HepG2 (cell line): Measurements from ENCODE around the gene AMBRA1. TPM values are rescaled to one million over a fixed set of nuclear protein-coding genes. Genes with fewer than 3 reads are reported as not detected.

Experiments
- ATAC-seq: fragments of 200-7000 bp; cut with Tn5 transposase; 3 replicates; pipeline ENCODE4 v1.9.1; 2020; ENCODE audit warnings: mild to moderate bottlenecking, moderate library complexity
- BruUV-seq: library from RNA; stranded (reverse); fragments of 400-500 nt; replicated peaks from 2 replicates; lab custom pipeline; 2021; lab: Mats Ljungman, UMichigan
- CTCF ChIA-PET: fragments of 300-600 bp; formaldehyde crosslinking; extraction: SDS; loops from one replicate; lab custom pipeline; 2021; ENCODE audit warnings: low total read pairs, inconsistent platforms, low intra/inter-chr PET ratio; lab: Yijun Ruan, JAX
- POLR2A ChIA-PET: fragments of 350-600 bp; sonication (Branson Sonifier 250); formaldehyde crosslinking; loops from one replicate; lab custom pipeline; 2020; ENCODE audit warnings: antibody characterized with exemption, inconsistent platforms; lab: Yijun Ruan, JAX
- DNase-seq: peaks from one replicate; pipeline ENCODE4 v3.0.0-alpha.2; 2015; ENCODE audit warnings: low spot score
- FAIRE-seq: peaks from 3 replicates; lab custom pipeline; 2011; peaks lifted over from hg19 to GRCh38; lab: Jason Lieb, UNC
- H2AFZ ChIP-seq: one replicate; pipeline ENCODE4 v1.6.1; 2011; ENCODE audit warnings: low read length, inconsistent platforms
- H3K27ac ChIP-seq: fragments of 300-600 bp; 3 replicates; pipeline ENCODE4 v1.8.0; 2011; ENCODE audit warnings: mixed run types, mild to moderate bottlenecking, mixed read lengths, low read length, inconsistent platforms; ENCODE audit not compliant: insufficient read depth; ENCODE audit errors: extremely low read length
- H3K27me3 ChIP-seq, 2 experiments: fragments of 200-600 bp in 1 of 2; 2 replicates in 1 of 2; 3 replicates in 1 of 2; pipeline versions ENCODE4 v1.6.0 to v1.8.0; 2011; ENCODE audit warnings: low read length in 2 of 2, mild to moderate bottlenecking in 2 of 2, moderate library complexity in 2 of 2, inconsistent platforms in 1 of 2; ENCODE audit not compliant: insufficient read depth in 2 of 2, control insufficient read depth in 1 of 2
- H3K36me3 ChIP-seq, 2 experiments: fragments of 200-600 bp in 1 of 2; replicated peaks in 1 of 2; 2 replicates in 1 of 2; 3 replicates in 1 of 2; pipeline versions ENCODE4 v1.5.1 to v1.8.0; 2011; ENCODE audit warnings: low read length in 2 of 2, inconsistent platforms in 1 of 2; ENCODE audit not compliant: insufficient read depth in 2 of 2, control insufficient read depth in 1 of 2
- H3K4me1 ChIP-seq: 2 replicates; pipeline ENCODE4 v1.5.1; 2012; ENCODE audit warnings: low read length, inconsistent platforms; ENCODE audit not compliant: insufficient read depth
- H3K4me2 ChIP-seq: 2 replicates; pipeline ENCODE4 v1.6.0; 2011; ENCODE audit warnings: low read depth, low read length, inconsistent platforms
- H3K4me3 ChIP-seq, 3 experiments: fragments of 200-600 bp in 1 of 3; sonication (generic), shearing (Covaris generic) in 1 of 3; replicated peaks in 1 of 3; 2 replicates each; pipeline ENCODE4 v1.5.1; 2011 to 2016; ENCODE audit warnings: low read length in 3 of 3, inconsistent platforms in 2 of 3, low read depth in 2 of 3, mild to moderate bottlenecking in 2 of 3, control low read depth in 1 of 3, mixed read lengths in 1 of 3; ENCODE audit not compliant: insufficient read depth in 1 of 3
- H3K79me2 ChIP-seq: one replicate; pipeline ENCODE4 v1.6.1; 2011; ENCODE audit warnings: low read length, inconsistent platforms; ENCODE audit not compliant: insufficient read depth
- H3K9ac ChIP-seq: 2 replicates; pipeline ENCODE4 v1.6.0; 2011; ENCODE audit warnings: mild to moderate bottlenecking, low read depth, low read length, inconsistent platforms; ENCODE audit not compliant: insufficient read depth
- H3K9me3 ChIP-seq: 2 replicates; pipeline ENCODE4 v1.5.1; 2012; ENCODE audit warnings: mild to moderate bottlenecking, low read length
- H4K20me1 ChIP-seq: 2 replicates; pipeline ENCODE4 v1.6.0; 2011; ENCODE audit warnings: inconsistent platforms, mild to moderate bottlenecking, low read length, moderate library complexity; ENCODE audit not compliant: insufficient read depth
- GATAD2A ChIP-seq: IDR thresholded peaks from 2 replicates; pipeline ENCODE4 v1.6.1; 2016
- GZF1 ChIP-seq: sonication (generic); formaldehyde crosslinking; IDR thresholded peaks from 2 replicates; pipeline ENCODE4 v1.5.1; 2020; ENCODE audit warnings: mild to moderate bottlenecking, missing genetic modification reagents
- ISX ChIP-seq: sonication (generic); formaldehyde crosslinking; conservative IDR thresholded peaks from 2 replicates; pipeline ENCODE4 v1.5.0; 2020; ENCODE audit warnings: missing genetic modification reagents
- KLF9 ChIP-seq: IDR thresholded peaks from 2 replicates; pipeline ENCODE4 v1.6.1; 2016; ENCODE audit warnings: low read depth
- MED8 ChIP-seq: sonication (generic); formaldehyde crosslinking; IDR thresholded peaks from 2 replicates; pipeline ENCODE4 v1.8.1; 2023; ENCODE audit warnings: mild to moderate bottlenecking, missing genetic modification reagents; ENCODE audit not compliant: insufficient replicate concordance
- POLR2G ChIP-seq: fragments of 200-400 bp; formaldehyde crosslinking; IDR thresholded peaks from 2 replicates; pipeline ENCODE4 v1.6.1; 2018; ENCODE audit warnings: mild to moderate bottlenecking, low read depth, low read length, moderate library complexity
- RBM22 ChIP-seq: fragments of 200-400 bp; formaldehyde crosslinking; optimal IDR thresholded peaks from 2 replicates; pipeline ENCODE3; 2017; ENCODE audit warnings: mild to moderate bottlenecking, low read length, moderate library complexity
- REPIN1 ChIP-seq: sonication (generic); formaldehyde crosslinking; IDR thresholded peaks from 2 replicates; pipeline ENCODE4 v1.8.0; 2022; ENCODE audit warnings: missing genetic modification reagents, low read depth, mild to moderate bottlenecking, borderline replicate concordance
- RFXAP ChIP-seq: sonication (generic); formaldehyde crosslinking; IDR thresholded peaks from 2 replicates; pipeline ENCODE4 v1.4.0; 2020; ENCODE audit warnings: missing genetic modification reagents, borderline replicate concordance
- SMARCE1 ChIP-seq: fragments of 450-650 bp; IDR thresholded peaks from 2 replicates; pipeline ENCODE4 v1.6.1; 2017; ENCODE audit warnings: borderline replicate concordance
- SSRP1 ChIP-seq: IDR thresholded peaks from 2 replicates; pipeline ENCODE4 v1.6.1; 2016; ENCODE audit warnings: control low read depth
- TBX2 ChIP-seq: sonication (generic); formaldehyde crosslinking; IDR thresholded peaks from 2 replicates; pipeline ENCODE4 v1.5.0; 2020; ENCODE audit warnings: missing genetic modification reagents, mild to moderate bottlenecking, borderline replicate concordance
- YEATS2 ChIP-seq: sonication (generic); formaldehyde crosslinking; IDR thresholded peaks from 2 replicates; pipeline ENCODE4 v1.4.0; 2020; ENCODE audit warnings: missing genetic modification reagents, borderline replicate concordance
- ZNF264 ChIP-seq: sonication (generic); formaldehyde crosslinking; IDR thresholded peaks from 2 replicates; pipeline ENCODE4 v1.4.0; 2020; ENCODE audit warnings: missing genetic modification reagents
- ZNF468 ChIP-seq: sonication (generic); formaldehyde crosslinking; IDR thresholded peaks from 2 replicates; pipeline ENCODE4 v1.8.0; 2022; ENCODE audit warnings: mild to moderate bottlenecking, moderate library complexity, missing genetic modification reagents
- ZNF530 ChIP-seq: sonication (generic); formaldehyde crosslinking; IDR thresholded peaks from 2 replicates; pipeline ENCODE4 v1.5.0; 2020; ENCODE audit warnings: low read depth, mild to moderate bottlenecking, missing genetic modification reagents
- WGBS: methylation state at CpG from one replicate; pipeline ENCODE4 v1.1.6; 2017; ENCODE audit warnings: low lambda C conversion rate; 5-methylcytosine and 5-hydroxymethylcytosine counted together
- in situ Hi-C: cut with HindIII; loops from 2 replicates; pipeline ENCODE4 v1.10.0; 2017; ENCODE audit warnings: low pct_unique_long_range_greater_than_20kb; ENCODE audit not compliant: extremely low pct_ligation_motif_present
- intact Hi-C: fragments of 100-400 bp; cut with micrococcal nuclease; formaldehyde crosslinking; loops from one replicate; pipeline ENCODE4 v1.10.0; 2022; ENCODE audit not compliant: unreplicated experiment
- polyA plus RNA-seq, 8 experiments: library from polyadenylated mRNA; depleted of rRNA in 3 of 8; stranded (reverse) in 7 of 8; unstranded in 1 of 8; fragments of >200 nt; fragmentation: Illumina TruSeq in 4 of 8; extraction: Trizol in 4 of 8; gene quantifications; 2 replicates each; pipeline versions ENCODE4 v1.2.1 to v1.2.3, GENCODE V29; 2011 to 2016; ENCODE audit warnings: low read depth in 4 of 8, missing spikeins in 1 of 8, mixed read lengths in 1 of 8; ENCODE audit not compliant: insufficient read depth in 1 of 8
- total RNA-seq, 5 experiments: library from RNA; depleted of rRNA; stranded (reverse); fragments of >200 nt; fragmentation: Illumina TruSeq; extraction: Trizol; gene quantifications; 2 replicates each; pipeline ENCODE4 v1.2.3, GENCODE V29; 2016; ENCODE audit warnings: low read depth in 1 of 5
- TF ChIP-seq, protein P1 (sequence below): sonication (generic); formaldehyde crosslinking; IDR thresholded peaks from 2 replicates; pipeline ENCODE4 v1.4.0; 2020; ENCODE audit warnings: missing genetic modification reagents
- TF ChIP-seq, protein P2 (sequence below): sonication (generic); formaldehyde crosslinking; conservative IDR thresholded peaks from 2 replicates; pipeline ENCODE4 v1.4.0; 2020; ENCODE audit warnings: missing genetic modification reagents
- TF ChIP-seq, protein P3 (sequence below), 2 experiments: sonication (generic) in 1 of 2; formaldehyde crosslinking in 1 of 2; IDR thresholded peaks; 2 replicates each; pipeline versions ENCODE4 v1.4.0 to v1.6.1; 2018 to 2020; ENCODE audit warnings: missing genetic modification reagents in 2 of 2, borderline replicate concordance in 1 of 2, low read depth in 1 of 2, mild to moderate bottlenecking in 1 of 2, missing biosample characterization in 1 of 2

Gene AMBRA1
- total and polyA plus RNA-seq, 2 of the 13 experiments (the other 11 are each of a cell fraction or from before 2014, with no cell fraction given): 15.7 to 26.0 TPM

DNA sequence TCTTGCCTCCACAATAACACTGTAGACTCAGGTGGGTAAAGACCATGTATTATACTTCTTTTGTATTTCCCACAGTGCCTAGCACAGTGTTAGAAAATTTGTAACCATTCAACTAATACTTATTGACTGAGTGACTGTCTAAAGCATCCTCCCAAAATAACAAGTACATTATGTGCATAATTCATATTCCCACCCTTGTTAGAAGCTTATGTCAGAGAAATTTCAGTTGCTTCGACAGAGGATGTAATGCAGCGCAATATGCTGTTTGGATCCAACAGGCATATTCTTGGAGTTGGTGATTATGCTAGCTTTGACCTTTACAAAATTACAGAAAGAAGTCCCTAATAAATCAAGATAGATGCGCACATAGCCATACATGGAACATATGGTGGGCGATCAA, 53.0 kb downstream of the AMBRA1 start (continued):
- TF ChIP-seq, protein P1, sequence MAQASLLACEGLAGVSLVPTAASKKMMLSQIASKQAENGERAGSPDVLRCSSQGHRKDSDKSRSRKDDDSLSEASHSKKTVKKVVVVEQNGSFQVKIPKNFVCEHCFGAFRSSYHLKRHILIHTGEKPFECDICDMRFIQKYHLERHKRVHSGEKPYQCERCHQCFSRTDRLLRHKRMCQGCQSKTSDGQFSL (CRISPR knock-in tag): no peak
- no peak for TF ChIP-seq GZF1
- TF ChIP-seq MED8 (CRISPR knock-in tag): no peak
- no peak for TF ChIP-seq KLF9 (CRISPR knock-in tag)
- TF ChIP-seq SMARCE1: no peak
- TF ChIP-seq YEATS2: no peak
- TF ChIP-seq, protein P2, sequence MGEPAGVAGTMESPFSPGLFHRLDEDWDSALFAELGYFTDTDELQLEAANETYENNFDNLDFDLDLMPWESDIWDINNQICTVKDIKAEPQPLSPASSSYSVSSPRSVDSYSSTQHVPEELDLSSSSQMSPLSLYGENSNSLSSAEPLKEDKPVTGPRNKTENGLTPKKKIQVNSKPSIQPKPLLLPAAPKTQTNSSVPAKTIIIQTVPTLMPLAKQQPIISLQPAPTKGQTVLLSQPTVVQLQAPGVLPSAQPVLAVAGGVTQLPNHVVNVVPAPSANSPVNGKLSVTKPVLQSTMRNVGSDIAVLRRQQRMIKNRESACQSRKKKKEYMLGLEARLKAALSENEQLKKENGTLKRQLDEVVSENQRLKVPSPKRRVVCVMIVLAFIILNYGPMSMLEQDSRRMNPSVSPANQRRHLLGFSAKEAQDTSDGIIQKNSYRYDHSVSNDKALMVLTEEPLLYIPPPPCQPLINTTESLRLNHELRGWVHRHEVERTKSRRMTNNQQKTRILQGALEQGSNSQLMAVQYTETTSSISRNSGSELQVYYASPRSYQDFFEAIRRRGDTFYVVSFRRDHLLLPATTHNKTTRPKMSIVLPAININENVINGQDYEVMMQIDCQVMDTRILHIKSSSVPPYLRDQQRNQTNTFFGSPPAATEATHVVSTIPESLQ (CRISPR knock-in tag): no peak

DNA sequence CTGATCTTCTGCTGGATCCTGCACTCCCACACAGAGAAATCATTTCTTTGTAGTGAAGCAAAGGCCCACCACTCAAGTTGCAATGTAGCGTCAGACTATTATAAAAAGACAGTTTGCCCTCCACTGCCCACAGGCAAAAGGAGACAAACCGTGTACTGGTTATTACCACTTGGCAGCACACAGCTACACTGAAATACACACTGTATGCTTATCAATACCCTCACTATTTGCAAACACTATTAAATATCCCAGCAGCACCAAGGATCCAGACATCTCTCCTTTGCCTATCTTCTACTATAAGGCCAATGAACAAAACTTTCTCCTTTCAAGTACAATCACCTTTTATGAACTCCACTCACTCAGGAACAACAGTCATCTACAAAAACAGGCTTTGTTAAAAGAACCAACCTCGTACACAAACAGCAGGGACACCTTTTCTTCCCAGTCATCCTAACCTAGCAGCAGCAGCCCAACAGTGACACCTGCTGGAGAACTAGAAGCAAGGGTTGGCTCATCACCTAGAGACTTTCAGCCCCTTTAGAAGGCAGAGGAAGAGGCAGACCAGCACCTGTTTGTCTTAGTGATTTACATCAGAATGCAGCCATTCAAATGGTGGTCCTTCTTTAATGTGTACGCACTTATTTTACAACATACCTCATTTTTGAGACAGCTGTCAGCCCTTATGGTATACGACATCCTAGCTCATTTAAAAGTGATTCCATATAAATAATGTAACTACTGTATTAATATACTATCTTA, 56.1 kb downstream of the AMBRA1 start:
- peak overlapping the region; percentile 45 for H3K27ac ChIP-seq
- 73% methylated on average over 5 of the region's 5 CpGs for WGBS
- DNase-seq: peak; percentile 79
- H3K4me1 ChIP-seq: peaks cover 15% of the 10 kb centered on the region
- no peaks in the 10 kb centered on the region for H3K9me3 ChIP-seq
- H3K9ac ChIP-seq: peak overlapping the region; percentile 19; the same call in 1 of the 2 replicates
- FAIRE-seq: peak; percentile 82
- no peaks in the 10 kb centered on the region for H3K27me3 ChIP-seq
- in situ Hi-C loops: loop anchor here (5.0 kb wide), 1 partner anchor 45 kb away; no protein-coding TSS in a partner anchor
- H3K4me3 ChIP-seq: no peak overlapping the region
- POLR2A ChIA-PET: no interaction called here
- peaks cover 80% of the 10 kb centered on the region for H3K79me2 ChIP-seq
- H2AFZ ChIP-seq: no peak overlapping the region
- intact Hi-C loops: loop anchor here (1.0 to 5.0 kb wide), 3 partner anchors 80 to 168 kb away; partner anchors contain the start of genes ATG13 and HARBI1
- BruUV-seq: no TSS peak
- peaks cover 52% of the 10 kb centered on the region for H4K20me1 ChIP-seq
- H3K4me2 ChIP-seq: peak overlapping the region; percentile 28; the same call in 1 of the 2 replicates
- ATAC-seq: peak; percentile 93
- CTCF ChIA-PET: interaction anchor here (1.1 to 3.1 kb wide), 3 partner anchors 47 to 168 kb away, joined by 3 to 23 read pairs (median 11); no protein-coding TSS in a partner anchor
- peaks cover 14 to 32% of the 10 kb centered on the region in 2 experiments for H3K36me3 ChIP-seq
- TF ChIP-seq ZNF530 (CRISPR knock-in tag) (no peak), GATAD2A (CRISPR knock-in tag) (peak; percentile 34; the same call in 1 of the 2 replicates), TBX2 (CRISPR knock-in tag) (peak; percentile 29; the same call in 1 of the 2 replicates), RFXAP (CRISPR knock-in tag) (no peak), ZNF264 (CRISPR knock-in tag) (no peak), ZNF468 (no peak), ISX (CRISPR knock-in tag) (no peak), RBM22 (peak; percentile 69), POLR2G (no peak), SSRP1 (peak; percentile 47; the same call in 1 of the 2 replicates), REPIN1 (CRISPR knock-in tag) (0 out of 2 replicates have a peak, but pooled peaks have one; percentile 30), GZF1 (no peak)
- TF ChIP-seq, protein P3, sequence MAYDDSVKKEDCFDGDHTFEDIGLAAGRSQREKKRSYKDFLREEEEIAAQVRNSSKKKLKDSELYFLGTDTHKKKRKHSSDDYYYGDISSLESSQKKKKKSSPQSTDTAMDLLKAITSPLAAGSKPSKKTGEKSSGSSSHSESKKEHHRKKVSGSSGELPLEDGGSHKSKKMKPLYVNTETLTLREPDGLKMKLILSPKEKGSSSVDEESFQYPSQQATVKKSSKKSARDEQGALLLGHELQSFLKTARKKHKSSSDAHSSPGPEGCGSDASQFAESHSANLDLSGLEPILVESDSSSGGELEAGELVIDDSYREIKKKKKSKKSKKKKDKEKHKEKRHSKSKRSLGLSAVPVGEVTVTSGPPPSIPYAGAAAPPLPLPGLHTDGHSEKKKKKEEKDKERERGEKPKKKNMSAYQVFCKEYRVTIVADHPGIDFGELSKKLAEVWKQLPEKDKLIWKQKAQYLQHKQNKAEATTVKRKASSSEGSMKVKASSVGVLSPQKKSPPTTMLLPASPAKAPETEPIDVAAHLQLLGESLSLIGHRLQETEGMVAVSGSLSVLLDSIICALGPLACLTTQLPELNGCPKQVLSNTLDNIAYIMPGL (CRISPR knock-in tag; IDR thresholded peaks at IDR 0.05; ENCODE audit: borderline replicate concordance in 1 of 2, low read depth in 1 of 2): 0 out of 4 replicates have a peak, but pooled peaks have one; percentile 27 to 29
